ENCODE results near the gene GAGE12F.
"Not testable (repeated sequence)": the region's sequence is repeated elsewhere in the genome, so short reads cannot be mapped to it uniquely, and the experiment has no call there.

DNA sequence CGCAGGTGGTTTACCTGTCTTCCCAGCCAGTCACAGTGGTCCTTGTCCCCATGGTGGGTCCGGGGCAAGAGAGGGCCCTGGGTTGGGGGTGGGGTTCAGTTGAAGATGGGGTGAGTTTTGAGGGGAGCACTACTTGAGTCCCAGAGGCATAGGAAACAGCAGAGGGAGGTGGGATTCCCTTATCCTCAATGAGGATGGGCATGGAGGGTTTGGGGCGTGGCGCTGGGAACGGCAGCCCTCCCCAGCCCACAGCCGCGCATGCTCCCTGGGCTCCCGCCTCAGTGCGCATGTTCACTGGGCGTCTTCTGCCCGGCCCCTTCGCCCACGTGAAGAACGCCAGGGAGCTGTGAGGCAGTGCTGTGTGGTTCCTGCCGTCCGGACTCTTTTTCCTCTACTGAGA lies at the start of gene GAGE12F:
- not testable (repeated sequence) for TF ChIP-seq CTCF (tag by site-specific recombination; IDR thresholded peaks at IDR 0.05); ZFP3 (tag by site-specific recombination; IDR thresholded peaks at IDR 0.05; ENCODE audit: low read depth); ZNF138 (tag by site-specific recombination; IDR thresholded peaks at IDR 0.05; ENCODE audit: borderline replicate concordance); ZNF239 (tag by site-specific recombination; IDR thresholded peaks at IDR 0.05); YY1 (tag by site-specific recombination; IDR thresholded peaks at IDR 0.05); KLF16 (tag by site-specific recombination; IDR thresholded peaks at IDR 0.05); GLI2 (tag by site-specific recombination; IDR thresholded peaks at IDR 0.05; ENCODE audit: borderline replicate concordance, low read depth); BCL11A (tag by site-specific recombination; IDR thresholded peaks at IDR 0.05; ENCODE audit: low read depth)

All from HEK293 (cell line).